Measurements from ENCODE around the gene PLP2.

Gene PLP2

DNA sequence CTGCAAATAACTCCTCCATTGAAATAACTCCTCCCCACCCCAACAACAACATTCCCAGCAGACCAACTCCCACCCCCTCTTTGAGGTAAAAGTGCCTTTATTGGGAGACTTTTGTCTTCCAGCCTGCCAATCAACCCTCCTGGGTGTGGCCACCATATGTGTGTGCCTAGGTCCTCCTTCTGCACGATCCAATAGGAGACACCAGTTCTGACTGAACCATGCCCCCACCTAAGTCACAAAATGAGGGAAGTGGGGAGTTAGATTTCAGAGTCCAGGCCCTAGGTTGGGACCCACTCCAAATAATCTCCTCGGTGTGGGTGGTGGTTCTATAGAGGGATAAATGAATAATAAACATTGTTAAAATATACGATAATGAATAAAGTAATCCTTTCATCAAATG lies 3.0 kb downstream of the PLP2 start:
- no peak overlapping the region for H3K4me3 ChIP-seq (ENCODE audit: low read length)
- TF ChIP-seq ZNF274 (IDR thresholded peaks at IDR 0.05; ENCODE audit: low read depth, low read length): no peak

DNA sequence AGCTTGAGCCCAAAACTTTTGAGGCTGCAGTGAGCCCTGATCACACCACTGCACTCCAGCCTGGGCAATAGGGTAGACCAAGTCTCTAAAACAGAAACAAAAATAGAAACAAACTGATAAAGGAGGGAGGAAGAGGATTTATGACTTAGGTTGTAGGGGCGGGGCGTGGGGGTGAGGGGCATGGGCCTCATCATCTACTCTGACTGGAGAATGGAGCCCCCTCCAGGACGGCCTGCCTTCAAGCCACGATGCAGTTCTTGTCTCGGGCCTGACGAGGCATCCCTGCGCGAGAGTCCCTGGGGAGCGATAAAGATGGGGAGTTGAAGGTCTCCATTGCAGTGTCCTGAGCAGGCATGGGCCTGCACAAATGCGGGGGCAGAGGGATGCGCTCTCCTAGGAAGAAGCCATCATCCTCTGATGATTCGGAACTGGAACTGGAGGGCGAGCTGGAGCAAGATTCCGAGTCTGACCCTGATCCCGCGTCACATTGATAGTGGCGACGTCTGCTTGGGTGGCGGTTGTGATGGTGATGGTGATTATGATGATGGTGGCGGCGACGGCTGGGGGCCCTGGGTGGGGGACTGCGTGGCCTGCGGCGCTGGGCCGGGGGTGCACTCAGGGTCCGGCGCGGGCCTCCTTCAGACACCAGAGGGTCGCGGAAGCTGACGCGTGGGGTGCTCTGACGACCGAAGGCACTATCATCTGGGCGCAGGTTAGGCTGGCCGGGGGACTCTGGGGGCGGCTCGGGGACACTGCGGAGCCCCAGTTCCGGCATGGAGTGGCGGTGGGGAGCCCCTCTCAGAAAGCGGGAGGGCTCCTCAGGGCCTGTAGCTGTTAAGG lies 4.0 kb downstream of the PLP2 start:
- TF ChIP-seq ZNF274 (IDR thresholded peaks at IDR 0.05; ENCODE audit: low read depth, low read length): no peak
- H3K4me3 ChIP-seq (ENCODE audit: low read length): no peak overlapping the region

DNA sequence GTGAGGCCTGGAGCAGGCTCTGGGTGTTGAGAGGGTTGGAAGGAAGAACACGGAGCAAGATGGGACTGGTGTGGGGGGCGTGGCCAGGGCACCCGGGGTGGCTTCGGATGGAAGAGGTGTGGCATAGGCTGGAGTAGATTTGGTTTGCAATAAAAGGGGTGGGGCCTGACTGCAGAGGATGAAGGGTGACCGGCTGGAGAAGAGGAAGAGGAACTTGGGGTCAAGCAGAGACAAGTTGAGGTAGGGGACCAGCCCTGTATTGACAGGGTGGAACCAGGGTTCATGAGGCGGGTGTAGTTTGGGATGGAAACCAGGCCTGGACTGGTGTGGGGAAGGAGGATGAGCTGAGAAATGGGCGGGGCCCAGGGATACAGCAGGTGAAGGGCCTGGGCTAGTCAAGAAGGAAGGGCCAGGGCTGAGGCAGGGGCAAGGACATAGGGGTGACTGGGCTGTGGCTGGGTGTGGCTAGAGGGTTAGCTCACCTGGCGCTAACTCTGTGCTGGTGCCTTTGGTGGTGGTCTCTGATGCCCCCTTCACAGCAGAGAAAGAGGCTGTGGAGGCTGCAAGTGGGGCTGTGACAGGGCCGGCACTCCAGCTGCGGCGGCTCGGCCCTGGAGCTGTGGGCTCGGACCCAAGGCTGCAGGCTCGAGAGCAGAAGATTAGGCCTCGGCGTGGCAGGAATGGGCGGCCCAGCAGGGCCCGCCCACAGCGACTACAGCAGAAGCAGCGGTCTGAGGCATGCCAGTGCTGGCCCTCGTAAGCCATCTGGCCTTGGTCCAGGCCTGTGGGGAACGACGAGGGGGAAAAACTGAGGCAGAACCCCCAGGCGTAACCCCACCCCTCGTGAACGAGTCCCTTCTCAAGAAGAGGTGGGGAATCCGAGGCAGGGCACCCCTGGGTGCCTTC lies 5.0 kb downstream of the PLP2 start:
- no peak overlapping the region for H3K4me3 ChIP-seq (ENCODE audit: low read length)
- TF ChIP-seq ZNF274 (IDR thresholded peaks at IDR 0.05; ENCODE audit: low read depth, low read length): no peak

DNA sequence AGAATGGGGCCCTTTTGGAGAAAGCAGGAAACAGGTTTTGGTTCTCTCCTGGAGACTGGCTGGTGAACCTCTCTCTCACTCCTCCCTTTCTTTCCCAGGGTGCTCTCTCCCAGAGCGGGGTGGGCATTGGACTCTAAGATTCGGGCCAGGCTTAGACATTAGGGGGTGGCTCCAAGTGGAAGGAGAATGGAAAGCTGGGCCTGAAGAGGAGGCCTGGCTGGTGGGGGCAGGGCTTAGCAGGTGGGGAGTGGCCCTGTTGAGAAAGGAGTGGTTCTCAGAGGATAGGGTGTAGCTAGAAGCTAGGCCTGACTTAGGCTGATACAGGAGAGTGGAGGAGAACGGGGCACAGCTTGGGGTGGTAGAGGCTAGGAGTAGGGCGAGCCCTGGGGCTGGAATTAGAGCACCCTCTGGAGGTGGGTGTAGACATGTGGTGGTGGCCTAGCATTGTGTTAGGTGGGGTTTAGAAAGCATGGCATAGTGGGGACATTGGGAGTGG lies 5.7 kb downstream of the PLP2 start:
- no peak for TF ChIP-seq ZNF274 (IDR thresholded peaks at IDR 0.05; ENCODE audit: low read depth, low read length)
- H3K4me3 ChIP-seq (ENCODE audit: low read length): no peak overlapping the region

DNA sequence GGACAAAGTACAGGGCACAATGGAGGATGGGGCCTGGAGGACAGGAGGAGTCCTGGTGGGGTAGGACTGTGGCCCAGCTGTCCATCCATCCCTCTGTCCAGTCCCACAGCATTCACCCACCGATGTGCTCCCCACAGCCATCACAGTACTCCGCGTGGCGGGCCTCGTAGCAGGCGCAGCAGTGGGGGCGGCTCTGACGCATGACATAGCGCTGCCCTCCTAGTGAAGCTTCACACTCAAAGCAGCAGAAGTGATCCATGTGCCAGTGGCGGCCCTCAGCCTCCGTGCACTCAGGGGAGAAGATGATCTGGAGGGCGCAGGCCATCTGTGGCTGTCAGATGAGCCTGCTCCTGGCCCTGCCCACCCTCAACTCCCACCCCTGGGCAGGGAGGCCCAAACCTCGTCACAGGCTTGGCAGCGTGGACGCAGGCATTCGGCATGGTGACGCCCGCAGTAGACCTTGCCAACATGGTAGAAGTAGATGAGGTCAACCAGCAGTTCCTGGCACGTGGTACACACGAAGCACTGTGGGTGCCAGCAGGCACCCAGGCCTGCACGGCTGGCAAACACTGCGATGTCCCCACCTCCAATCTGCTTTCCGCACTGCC lies 6.3 kb downstream of the PLP2 start:
- TF ChIP-seq ZNF274 (IDR thresholded peaks at IDR 0.05; ENCODE audit: low read depth, low read length): no peak
- H3K4me3 ChIP-seq (ENCODE audit: low read length): no peak overlapping the region

DNA sequence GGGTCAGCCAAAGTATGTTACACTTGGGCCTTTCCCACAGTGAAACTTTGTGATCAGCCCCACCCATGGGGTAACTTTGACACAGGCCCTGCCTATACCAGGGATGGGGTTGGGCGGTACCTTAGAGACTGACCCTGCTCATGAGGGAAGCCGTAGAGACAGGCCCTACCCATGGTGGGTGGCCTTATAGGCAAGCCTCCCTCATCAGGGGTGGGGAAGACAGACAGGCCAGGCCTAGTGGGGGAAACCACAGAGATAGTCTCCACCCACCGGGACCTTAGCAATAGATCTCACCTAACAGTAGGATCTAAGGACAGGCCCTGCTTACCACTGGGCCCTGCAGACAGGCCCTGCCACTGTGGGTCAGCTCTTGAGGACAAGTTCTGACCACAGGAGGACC lies 6.8 kb downstream of the PLP2 start:
- no peak for TF ChIP-seq ZNF274 (IDR thresholded peaks at IDR 0.05; ENCODE audit: low read depth, low read length)
- no peak overlapping the region for H3K4me3 ChIP-seq (ENCODE audit: low read length)

DNA sequence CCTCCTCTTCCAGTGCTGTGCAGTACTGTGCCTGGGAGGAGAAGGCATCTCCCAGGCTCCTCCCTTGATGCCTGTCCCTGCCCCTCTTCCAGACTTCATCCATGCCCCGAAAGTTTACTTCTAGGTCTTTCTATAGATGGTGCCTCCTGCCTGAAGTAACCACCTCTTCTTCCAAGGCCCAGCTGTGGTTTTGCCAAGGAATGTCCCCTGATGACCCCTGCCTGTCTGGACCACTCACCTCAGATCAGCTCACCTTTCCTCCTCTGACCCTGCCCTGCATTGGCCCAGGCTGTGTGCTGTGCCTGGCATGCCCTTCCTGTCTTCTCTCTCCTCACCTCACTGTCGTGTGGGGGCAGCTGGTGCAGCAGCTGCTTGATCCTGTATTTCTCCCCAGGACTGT lies 7.7 kb downstream of the PLP2 start:
- no peak for TF ChIP-seq ZNF274 (IDR thresholded peaks at IDR 0.05; ENCODE audit: low read depth, low read length)
- H3K4me3 ChIP-seq (ENCODE audit: low read length): no peak overlapping the region

DNA sequence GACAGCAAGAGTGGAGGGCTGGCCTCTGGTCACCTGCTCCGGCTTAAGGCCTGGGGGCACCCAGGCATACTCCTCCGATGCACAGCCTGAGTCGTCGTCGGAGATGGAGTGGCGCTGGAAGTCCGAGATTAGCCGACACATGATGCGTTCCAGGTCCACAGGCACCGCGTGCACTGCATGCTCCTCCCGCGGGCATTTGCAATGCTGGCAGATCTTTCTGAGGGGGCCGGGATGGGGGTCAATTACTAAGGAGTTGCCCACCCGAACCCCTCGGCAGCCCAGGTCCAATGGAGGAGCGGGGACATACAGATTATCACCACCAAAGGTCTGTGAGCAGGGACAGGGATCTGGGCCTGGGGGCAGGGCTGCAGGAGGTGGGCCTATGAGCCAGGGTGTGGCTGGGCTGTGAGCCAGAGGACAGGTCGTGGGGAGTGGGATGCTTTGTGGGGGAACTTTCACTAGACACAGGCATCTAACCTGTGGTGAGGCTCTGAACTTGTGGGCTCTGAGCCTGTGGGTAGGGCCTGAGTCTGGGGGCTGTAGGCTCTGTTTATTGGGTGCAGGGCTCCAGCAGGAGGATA lies 12.1 kb downstream of the PLP2 start:
- TF ChIP-seq ZNF274 (IDR thresholded peaks at IDR 0.05; ENCODE audit: low read depth, low read length): no peak
- H3K4me3 ChIP-seq (ENCODE audit: low read length): no peak overlapping the region

DNA sequence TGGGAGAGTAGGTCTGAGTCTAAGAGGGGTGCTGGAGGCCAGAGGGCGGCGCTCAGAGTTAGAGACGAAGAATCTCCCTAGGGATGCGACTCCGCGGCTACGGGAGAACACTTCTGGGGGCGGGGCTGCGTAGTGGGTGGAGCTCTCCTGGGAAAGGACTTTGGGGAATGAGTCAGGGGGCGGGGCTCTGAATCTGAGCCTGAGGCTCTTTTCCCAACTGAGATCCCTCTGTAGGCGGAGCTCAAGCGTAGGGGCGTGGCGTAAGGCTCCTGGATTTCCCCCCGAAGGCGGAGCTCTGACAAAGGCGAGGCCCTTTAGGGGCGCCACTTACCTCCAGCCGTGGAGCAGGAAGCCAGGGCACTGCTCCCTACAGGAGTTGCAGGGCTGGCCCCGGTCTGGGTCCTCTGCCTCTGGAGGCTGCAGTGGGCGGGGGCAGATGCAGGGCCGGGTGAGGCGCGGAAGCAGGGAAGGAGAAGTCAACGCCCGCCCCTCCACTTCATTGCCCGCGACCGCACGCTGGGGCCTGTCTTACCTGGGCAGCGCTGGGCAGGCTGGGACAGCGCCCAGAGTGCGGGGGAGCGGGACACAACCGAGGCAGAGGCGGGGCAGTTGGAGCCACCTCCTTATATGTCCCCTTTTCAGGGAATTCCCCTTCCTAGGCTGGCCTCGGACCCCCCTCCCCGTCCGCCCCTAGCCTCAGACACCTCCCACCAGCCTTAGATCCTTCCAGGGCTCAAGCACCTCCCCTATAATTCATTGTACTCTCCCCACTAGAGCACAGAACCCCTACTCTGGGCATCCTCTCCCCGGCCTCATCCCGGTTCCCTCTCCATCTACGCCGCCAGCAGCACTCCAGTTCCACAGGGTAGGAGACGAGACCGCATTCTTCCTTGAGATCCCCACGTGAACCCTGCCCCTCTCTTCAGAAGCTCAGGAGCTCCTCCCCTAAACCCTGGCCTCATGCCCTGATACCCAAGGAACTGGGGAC lies 12.9 kb downstream of the PLP2 start:
- no peak for TF ChIP-seq ZNF274 (IDR thresholded peaks at IDR 0.05; ENCODE audit: low read depth, low read length)
- H3K4me3 ChIP-seq (ENCODE audit: low read length): peak overlapping the region; percentile 72; the same call in 1 of the 2 replicates

DNA sequence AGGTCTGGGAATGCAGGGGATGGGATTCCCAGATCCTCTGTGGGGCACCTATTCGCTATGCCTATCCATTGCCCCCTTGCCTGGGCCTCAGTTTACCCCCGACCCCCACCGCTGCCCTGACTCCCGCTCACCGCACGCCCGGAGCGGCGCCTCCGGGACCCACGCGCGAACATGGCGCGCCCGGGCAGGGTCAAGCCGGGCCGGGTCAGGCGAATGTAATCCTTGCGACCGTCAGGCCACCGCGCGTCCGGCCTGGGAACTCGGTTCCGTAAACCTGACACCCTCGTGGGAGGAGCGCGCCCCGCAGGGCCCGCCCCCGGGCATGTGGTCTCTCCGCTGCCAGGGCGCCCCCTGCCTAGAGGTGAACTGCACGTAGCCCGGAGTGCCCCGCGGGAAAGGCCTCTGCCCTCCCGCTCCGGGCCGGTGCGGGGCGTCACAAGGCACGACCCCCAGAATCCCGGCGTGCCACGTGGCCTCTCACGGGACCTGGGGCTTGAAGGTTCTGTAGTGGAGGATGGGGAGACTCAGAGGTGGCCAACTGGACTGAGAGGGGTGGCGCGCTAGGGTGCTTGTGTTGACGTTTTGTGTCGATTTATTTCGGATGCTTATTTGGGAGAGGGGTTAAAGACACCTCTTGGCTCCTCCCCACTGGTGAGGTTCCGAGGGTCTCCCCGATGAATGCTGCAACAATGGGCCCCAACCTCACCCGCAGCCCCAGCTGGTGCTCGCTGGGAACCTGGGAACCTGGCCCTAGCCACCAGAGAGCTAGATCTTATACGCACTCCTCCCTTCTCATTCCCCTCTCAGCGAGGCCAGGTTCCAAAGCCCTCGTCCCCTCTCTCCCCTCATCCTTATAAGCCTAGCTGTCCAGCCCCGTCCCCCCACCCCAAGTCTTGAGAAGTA lies 14.7 kb downstream of the PLP2 start, which contains the start of gene PRICKLE3:
TSS of gene PRICKLE3 (minus strand) at position 249 of the 903 bp plus-strand sequence. CDS start at position 173, 76 bp downstream.
- no peak for TF ChIP-seq ZNF274 (IDR thresholded peaks at IDR 0.05; ENCODE audit: low read depth, low read length)
- H3K4me3 ChIP-seq (ENCODE audit: low read length): peak within 1 kb of the TSS; percentile 72

DNA sequence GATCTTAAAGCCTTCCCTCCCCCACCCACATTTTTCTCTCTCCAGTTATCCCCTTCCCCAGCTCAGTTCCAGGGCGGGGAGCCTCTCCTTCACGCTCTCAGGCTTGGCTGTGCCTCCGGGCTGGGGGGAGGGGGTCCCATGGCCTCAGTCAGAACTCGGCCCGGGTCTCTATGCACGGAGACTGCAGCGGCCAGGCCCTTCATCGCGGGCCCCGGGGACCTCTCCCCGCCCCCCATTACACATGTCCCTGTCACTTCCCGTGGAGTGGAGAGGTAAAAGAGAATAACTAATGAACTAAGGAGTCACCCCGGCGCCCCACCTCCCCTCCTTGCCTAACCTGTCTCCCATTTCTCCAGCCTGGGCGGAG lies 15.3 kb downstream of the PLP2 start:
- no peak for TF ChIP-seq ZNF274 (IDR thresholded peaks at IDR 0.05; ENCODE audit: low read depth, low read length)
- no peak overlapping the region for H3K4me3 ChIP-seq (ENCODE audit: low read length)

DNA sequence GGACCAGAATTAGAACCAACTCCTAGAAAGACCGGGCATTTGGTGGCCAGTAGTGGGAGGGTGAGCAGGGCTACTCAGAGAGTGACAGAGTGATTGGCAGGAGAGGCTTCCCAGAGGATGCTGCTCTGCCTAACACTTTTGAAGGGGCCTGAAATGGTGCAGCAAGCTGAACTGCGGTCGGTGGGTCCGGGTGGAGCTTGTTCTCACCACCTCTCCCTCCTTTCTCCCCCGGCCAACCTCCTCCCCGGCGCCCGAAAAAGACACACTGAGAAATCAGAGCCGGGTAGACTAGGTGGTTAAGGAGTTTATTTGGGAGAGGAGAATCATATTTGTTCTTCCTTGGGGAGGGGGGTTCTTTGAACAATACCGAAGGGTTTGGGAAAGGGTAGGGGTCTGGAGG lies 15.8 kb downstream of the PLP2 start:
- TF ChIP-seq ZNF274 (IDR thresholded peaks at IDR 0.05; ENCODE audit: low read depth, low read length): no peak
- H3K4me3 ChIP-seq (ENCODE audit: low read length): no peak overlapping the region
